Sigmoid colon (tissue), 3 donors: ENCODE measurements around the gene AXIN1.

Source experiments
- CTCF ChIP-seq, 4 experiments: fragments of 450-650 bp in 3 of 4; fragments of 200-600 bp in 1 of 4; IDR thresholded peaks; one replicate each; pipeline ENCODE4 v1.5.1; 2016 to 2019; ENCODE audit warnings: antibody characterized with exemption in 4 of 4, mild to moderate bottlenecking in 3 of 4, moderate library complexity in 2 of 4
- POLR2A ChIP-seq, 2 donors: fragments of 450-650 bp; IDR thresholded peaks; one replicate each; pipeline ENCODE4 v1.6.1; 2016; ENCODE audit warnings: antibody characterized with exemption in 2 of 2, mild to moderate bottlenecking in 2 of 2, moderate library complexity in 2 of 2

- TF ChIP-seq CTCF (IDR thresholded peaks at IDR 0.05) (no peak), POLR2A (IDR thresholded peaks at IDR 0.05) (no peak)
Measured at GRCh38 chr16:361341-361871, 8.9 kb upstream of the AXIN1 start.
